ENCODE measurements around the gene BCL2.
"Not testable (repeated sequence)": the region's sequence is repeated elsewhere in the genome, so short reads cannot be mapped to it uniquely, and the experiment has no call there.

Gene BCL2
- 166 to 248 reads per million in 2 donors for total RNA-seq

DNA sequence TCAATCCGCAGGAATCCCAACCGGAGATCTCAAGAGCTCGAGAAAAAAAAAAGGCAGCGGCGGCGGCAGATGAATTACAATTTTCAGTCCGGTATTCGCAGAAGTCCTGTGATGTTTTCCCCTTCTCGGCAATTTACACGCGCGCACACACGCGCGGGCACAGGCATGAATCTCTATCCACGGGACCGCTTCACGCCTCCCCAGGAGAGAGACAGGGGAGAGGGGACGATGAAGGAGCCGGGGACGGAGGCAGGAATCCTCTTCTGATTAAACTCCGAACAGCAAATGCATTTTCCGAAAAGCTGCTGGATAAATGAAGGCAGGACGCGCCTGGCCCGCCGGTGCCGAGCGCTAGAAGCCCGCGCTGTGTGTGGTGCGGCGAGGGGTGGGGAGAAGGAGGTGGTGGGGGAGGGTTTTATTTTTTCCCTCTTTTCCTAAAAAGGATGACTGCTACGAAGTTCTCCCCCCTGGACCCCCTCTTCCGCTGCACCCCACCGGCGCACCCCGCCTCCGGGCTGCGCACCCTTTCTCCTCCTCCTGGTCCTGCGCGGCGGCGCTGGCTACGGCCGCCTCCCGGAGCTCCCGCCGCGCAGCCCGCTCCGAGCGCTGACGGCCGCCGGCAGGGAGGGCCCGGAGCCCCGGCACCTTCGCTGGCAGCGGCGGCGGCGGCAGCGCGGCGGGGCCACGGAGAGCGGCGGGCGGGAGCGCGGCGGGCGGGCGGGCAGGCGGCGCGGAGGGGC is at the start of gene BCL2:
BCL2 (minus strand) TSS at position 387 of the 740 bp plus-strand sequence.
- DNase-seq, result no peak

DNA sequence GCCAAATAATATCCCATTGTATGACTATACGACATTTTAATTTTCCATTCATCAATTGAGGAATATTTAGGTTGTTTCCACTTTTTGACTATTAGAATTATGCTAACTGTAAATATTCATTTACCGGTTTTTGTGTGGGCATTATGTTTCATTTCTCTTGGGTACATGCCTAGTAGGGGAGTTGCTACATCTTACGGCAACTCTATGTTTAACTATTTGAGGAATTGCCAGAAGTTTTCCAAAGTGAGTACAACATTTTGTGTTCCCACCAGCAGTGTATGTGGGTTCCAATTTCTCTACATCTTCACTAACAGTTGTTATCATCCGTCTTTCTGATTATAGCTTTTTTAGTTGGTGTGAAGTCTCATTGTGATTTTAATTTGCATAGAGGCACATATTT is 49.0 kb upstream of the BCL2 start:
- no peak for DNase-seq

GRCh38 chr18:63367053-63367953 is 47.7 kb upstream of the BCL2 start, which contains the start of gene KDSR:
TSS of gene KDSR (minus strand) at chr18:63367206. CDS start at chr18:63367118, 88 bp downstream.
- DNase-seq, result peak; percentile 75

DNA sequence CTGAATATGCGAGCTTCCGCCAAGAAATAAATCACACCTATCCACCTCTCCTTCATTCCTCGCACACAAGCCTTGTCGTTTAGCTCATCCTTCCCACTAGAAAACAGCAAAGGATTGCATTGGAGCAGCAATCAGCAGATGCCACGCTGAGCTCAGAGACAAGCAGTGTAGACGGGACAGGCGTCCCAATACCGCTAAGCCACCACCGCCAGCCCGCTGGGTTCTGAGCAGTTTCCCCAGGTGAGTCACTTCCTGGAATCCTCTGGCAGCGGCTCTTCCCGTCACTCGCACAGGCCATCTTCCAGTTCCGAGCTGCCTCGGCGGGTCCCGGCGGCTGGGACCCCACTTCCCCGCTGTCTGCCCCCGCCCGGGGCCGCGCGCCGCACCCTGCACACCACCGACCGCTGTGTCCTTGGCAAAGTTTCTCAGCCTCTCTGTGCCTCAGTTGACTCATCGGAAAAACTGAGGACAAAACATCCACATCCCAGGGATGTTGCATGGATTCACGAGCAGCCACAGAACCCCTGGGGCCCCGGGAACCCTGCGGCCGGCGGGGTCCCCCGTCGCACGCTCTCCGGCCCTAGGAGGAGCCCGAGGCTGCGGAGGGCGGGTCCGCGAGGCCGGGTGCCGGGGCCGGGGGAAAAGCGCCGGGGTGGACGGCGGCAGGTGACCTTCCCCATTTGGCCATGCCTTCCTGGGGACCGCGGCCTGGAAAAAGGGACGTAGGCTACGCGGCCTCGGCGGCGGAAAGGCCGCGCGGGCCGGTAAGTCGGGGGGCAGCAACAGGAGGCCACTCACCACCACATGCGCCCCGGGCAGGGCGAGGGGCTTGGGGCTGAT is 46.9 kb upstream of the BCL2 start:
- DNase-seq, result peak; percentile 46

DNA sequence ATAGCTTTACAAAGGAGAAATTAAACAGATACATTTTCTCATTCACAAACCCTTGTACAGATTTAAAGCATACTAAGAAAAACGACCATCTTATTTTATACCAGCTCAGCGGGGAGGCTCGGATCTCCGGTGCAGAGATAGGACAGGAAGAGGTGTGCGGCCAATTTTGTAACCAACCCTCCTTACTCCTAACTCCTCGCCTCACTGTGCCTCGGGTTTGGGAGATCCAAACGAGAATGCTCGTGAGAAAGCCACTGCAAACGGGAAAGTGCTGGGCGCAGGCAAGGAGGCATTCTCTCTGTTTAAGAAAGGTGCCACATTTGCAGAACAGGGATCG is 46.3 kb upstream of the BCL2 start:
- no peak for DNase-seq

DNA sequence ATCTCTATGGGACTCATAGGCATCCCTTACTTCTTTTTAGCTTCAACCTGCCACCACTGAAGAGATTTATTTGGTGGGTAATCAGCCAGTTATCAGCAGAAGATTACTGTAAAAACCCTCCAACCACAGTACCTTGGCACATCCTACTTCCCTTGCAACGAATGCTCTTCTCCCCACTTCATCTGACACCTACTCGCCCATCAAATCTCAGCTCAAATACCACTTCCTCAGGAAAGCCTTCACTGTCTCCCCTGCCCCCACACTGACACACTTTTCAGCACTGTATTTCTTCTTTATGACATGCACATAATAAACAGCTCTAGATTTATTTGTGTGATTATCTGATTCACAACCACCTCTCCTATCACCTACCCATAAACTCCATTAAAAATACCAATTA is 44.4 kb upstream of the BCL2 start:
- no peak for DNase-seq

DNA sequence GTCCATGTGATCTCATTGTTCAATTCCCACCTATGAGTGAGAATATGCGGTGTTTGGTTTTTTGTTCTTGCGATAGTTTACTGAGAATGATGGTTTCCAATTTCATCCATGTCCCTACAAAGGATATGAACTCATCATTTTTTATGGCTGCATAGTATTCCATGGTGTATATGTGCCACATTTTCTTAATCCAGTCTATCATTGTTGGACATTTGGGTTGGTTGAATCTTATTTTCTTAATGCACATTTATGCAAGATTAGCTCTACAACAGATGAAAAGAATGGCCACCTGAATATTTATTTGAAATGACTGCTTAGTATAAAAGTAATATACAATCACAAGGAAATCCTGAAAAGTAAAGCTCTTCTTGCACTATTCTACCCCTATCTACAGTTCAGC is 43.9 kb upstream of the BCL2 start:
- DNase-seq, result not testable (repeated sequence)

- DNase-seq, result no peak
These were observed 36.8 kb upstream of the BCL2 start for GRCh38 chr18:63356272-63356896.

GRCh38 chr18:63350230-63350629 is 30.7 kb upstream of the BCL2 start:
- DNase-seq, result no peak

GRCh38 chr18:63348508-63349136 is 29.1 kb upstream of the BCL2 start:
- DNase-seq, result no peak

GRCh38 chr18:63346480-63347183 is 27.1 kb upstream of the BCL2 start:
- no peak for DNase-seq

DNA sequence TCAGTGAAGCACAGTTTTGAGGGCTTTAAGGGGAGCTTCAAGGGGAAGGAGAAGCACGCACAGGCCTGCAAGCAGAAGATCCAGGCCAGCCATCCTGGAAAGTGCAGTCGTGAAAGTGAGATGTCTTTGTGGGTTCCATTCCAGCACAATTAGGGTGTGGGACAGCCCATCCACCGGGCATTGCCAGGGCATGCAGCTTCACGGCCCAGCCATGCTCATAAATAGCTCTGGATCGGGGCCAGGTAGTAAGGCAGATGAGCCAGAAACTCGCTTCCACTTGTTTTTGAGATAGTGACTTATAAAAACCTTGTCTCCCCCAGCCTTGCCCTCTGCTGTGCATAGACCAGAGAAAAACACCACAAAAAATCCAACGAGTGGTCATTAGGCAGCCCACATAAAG is 26.5 kb upstream of the BCL2 start:
- no peak for DNase-seq

DNA sequence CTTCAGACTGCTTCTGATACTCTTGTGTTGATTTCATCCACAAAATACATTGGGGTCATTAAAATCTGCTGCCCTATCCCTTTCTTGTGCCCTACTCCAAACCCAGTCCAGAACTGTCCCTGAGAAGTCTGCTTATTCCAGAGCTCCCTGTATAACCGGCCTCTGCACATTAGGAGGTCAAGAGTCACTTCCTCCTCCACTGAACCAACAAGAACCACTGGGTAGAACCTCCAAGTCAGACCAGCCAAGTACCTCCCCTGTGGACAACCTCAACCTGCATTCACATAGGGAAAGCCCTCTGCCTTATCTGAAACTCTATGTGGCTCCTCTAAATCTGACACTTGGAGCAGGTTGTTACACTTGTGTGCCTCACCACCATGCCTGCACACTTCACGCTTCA is 25.3 kb upstream of the BCL2 start:
- DNase-seq, result no peak

DNA sequence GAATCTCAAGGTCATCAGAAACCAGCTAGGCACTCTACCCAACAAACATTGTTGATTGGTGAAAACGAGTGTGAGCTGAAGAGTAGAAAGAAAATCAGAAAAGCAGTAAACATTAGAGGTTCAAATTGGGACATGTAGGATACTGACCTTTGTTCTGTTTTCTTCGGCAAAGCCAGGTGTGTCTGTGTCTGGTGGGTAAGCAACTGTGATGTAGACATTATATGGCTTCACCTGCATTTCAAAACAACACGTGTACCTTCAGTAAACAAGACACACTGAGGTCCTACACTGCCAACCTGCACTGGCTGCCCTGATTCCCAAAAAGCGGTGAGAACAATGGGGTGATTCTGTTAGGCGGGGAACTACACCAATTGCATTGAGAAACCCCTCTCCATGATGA is 24.7 kb upstream of the BCL2 start:
- DNase-seq, result no peak

GRCh38 chr18:63342206-63342605 is 22.6 kb upstream of the BCL2 start:
- no peak for DNase-seq

- DNase-seq, result no peak
These were observed 20.4 kb upstream of the BCL2 start for GRCh38 chr18:63339920-63340484.

DNA sequence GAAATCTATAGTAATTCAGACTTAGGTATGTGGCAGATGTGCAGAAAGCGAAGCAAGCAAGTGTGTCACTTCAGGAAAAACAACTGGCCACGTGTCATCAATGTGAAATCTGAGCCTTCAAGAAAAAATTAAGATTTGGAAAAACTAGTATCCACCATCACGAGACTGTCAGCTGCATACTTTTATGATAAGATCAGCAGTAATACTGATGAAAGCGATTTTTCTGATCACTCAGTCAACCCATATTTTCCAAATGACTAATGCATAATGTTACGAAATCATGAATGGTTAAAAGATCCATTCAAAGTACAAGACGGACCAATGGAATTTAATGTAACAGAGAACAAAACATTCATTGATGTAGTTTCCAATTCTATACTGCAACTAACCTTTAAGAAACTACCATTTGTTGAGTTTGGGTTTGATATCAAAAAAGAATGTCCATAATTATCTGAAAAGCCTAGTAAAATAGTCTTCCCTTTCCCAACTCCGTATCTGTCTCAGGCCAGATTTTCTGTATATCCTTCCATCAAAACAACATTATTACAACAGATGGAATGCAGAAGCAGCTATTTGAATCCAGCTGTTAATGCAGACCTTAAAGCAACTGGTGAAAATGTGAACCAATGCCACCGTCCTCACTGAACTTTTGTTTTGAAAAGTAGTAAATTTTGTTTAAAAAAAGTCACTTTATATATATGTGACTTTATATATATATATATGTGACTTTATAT is 17.0 kb upstream of the BCL2 start:
- DNase-seq, result no peak

DNA sequence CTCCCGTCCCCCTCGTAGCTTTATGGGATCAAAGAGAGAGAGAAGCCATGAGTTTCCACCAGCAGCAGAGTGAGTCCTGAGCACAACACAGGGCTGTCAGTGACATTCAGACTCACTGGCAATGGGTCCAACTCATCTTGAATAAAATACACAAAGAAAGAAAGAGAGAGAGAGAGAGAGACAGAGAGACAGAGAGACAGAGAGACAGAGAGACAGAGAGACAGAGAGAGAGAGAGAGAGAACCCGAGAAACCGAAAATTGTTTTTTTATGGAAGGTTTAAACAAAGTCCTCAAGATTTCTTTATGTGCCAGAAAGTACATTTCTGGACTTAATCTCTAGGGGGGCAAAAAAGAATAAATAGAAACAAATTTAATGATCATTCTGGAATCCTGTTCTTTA is 11.5 kb upstream of the BCL2 start:
- no peak for DNase-seq

GRCh38 chr18:63329431-63330145 is 10.0 kb upstream of the BCL2 start:
- no peak for DNase-seq

- no peak for DNase-seq
These were observed 6.4 kb upstream of the BCL2 start for GRCh38 chr18:63326011-63326410.

Measured in activated gamma-delta T cell (primary cell).